IMR-90 (cell line): ENCODE results near the gene ZNF726. TPM values are rescaled to one million over a fixed set of nuclear protein-coding genes. Genes with fewer than 3 reads are reported as not detected.

ENCODE experiments used
- ATAC-seq: fragments of 200-7000 bp; cut with Tn5 transposase; 2 replicates; pipeline ENCODE4 v1.9.1; 2020; ENCODE audit warnings: low read depth, mild to moderate bottlenecking, moderate library complexity
- BruUV-seq: library from RNA; stranded (reverse); fragments of 400-500 nt; replicated peaks from 2 replicates; lab custom pipeline; 2021; lab: Mats Ljungman, UMichigan
- CTCF ChIA-PET: fragments of 300-600 bp; formaldehyde crosslinking; extraction: SDS; loops from one replicate; lab custom pipeline; 2021; ENCODE audit warnings: antibody characterized with exemption; lab: Yijun Ruan, JAX
- POLR2A ChIA-PET: fragments of 300-600 bp; sonication (Branson Sonifier 250); formaldehyde crosslinking; loops from one replicate; lab custom pipeline; 2022; ENCODE audit warnings: antibody characterized with exemption; ENCODE audit not compliant: unreplicated experiment; lab: Charles Lee
- DNase-seq: peaks from one replicate; pipeline ENCODE4 v3.0.0; 2013
- H2AFZ ChIP-seq: replicated peaks from 2 replicates; pipeline ENCODE3; 2013; ENCODE audit warnings: low read length, mild to moderate bottlenecking; ENCODE audit not compliant: poor library complexity
- H2AK5ac ChIP-seq: 2 replicates; pipeline ENCODE4 v1.6.1; 2013; ENCODE audit warnings: low read depth, low read length, inconsistent platforms
- H2AK9ac ChIP-seq: replicated peaks from 2 replicates; pipeline ENCODE3; 2013; ENCODE audit warnings: mild to moderate bottlenecking, low read depth, low read length, moderate library complexity; ENCODE audit not compliant: poor library complexity
- H2BK120ac ChIP-seq: 2 replicates; pipeline ENCODE4 v1.6.1; 2013; ENCODE audit warnings: low read depth, low read length, inconsistent platforms
- H2BK15ac ChIP-seq: 3 replicates; pipeline ENCODE4 v1.6.1; 2013; ENCODE audit warnings: low read depth, low read length, inconsistent platforms
- H2BK20ac ChIP-seq: 2 replicates; pipeline ENCODE4 v1.6.1; 2013; ENCODE audit warnings: low read depth, mild to moderate bottlenecking, inconsistent platforms, low read length, moderate library complexity
- H2BK5ac ChIP-seq: 2 replicates; pipeline ENCODE4 v1.6.1; 2013; ENCODE audit warnings: mild to moderate bottlenecking, low read depth, low read length, inconsistent platforms; ENCODE audit not compliant: poor library complexity, severe bottlenecking
- H3K14ac ChIP-seq: replicated peaks from 2 replicates; pipeline ENCODE4 v1.6.1; 2013; ENCODE audit warnings: low read depth, low read length, inconsistent platforms
- H3K18ac ChIP-seq: 2 replicates; pipeline ENCODE4 v1.6.1; 2013; ENCODE audit warnings: low read depth, low read length, control low read depth
- H3K23ac ChIP-seq: 2 replicates; pipeline ENCODE4 v1.6.1; 2013; ENCODE audit warnings: low read depth, low read length, inconsistent platforms
- H3K27ac ChIP-seq: 2 replicates; pipeline ENCODE4 v1.5.1; 2013; ENCODE audit warnings: mild to moderate bottlenecking, control low read depth, low read length; ENCODE audit not compliant: insufficient read depth
- H3K27me3 ChIP-seq: 2 replicates; pipeline ENCODE4 v1.6.1; 2013; ENCODE audit warnings: low read length; ENCODE audit not compliant: control insufficient read depth, insufficient read depth
- H3K36me3 ChIP-seq: 2 replicates; pipeline ENCODE4 v1.6.1; 2013; ENCODE audit warnings: low read length, mixed read lengths; ENCODE audit not compliant: control insufficient read depth, insufficient read depth
- H3K4ac ChIP-seq: 2 replicates; pipeline ENCODE4 v1.6.1; 2013; ENCODE audit warnings: low read depth, low read length, inconsistent platforms
- H3K4me1 ChIP-seq: 2 replicates; pipeline ENCODE4 v1.6.1; 2013; ENCODE audit warnings: low read length, mixed read lengths; ENCODE audit not compliant: control insufficient read depth, insufficient read depth
- H3K4me2 ChIP-seq: 2 replicates; pipeline ENCODE4 v1.6.1; 2013; ENCODE audit warnings: low read depth, mild to moderate bottlenecking, control low read depth, low read length, moderate library complexity
- H3K4me3 ChIP-seq: 2 replicates; pipeline ENCODE4 v1.5.1; 2013; ENCODE audit warnings: low read depth, mild to moderate bottlenecking, control low read depth, low read length, moderate library complexity; ENCODE audit not compliant: insufficient read depth
- H3K56ac ChIP-seq: 2 replicates; pipeline ENCODE4 v1.6.1; 2013; ENCODE audit warnings: low read length, inconsistent platforms; ENCODE audit not compliant: insufficient read depth; ENCODE audit errors: extremely low read depth
- H3K79me1 ChIP-seq, 2 experiments: 2 replicates each; pipeline ENCODE4 v1.6.1; 2013; ENCODE audit warnings: low read length in 2 of 2, inconsistent platforms in 1 of 2, low read depth in 1 of 2
- H3K9ac ChIP-seq: 2 replicates; pipeline ENCODE4 v1.6.1; 2013; ENCODE audit warnings: low read depth, low read length, control low read depth
- H3K9me1 ChIP-seq: 2 replicates; pipeline ENCODE4 v1.6.1; 2013; ENCODE audit warnings: low read length, inconsistent platforms; ENCODE audit not compliant: insufficient read depth
- H3K9me3 ChIP-seq: 2 replicates; pipeline ENCODE4 v1.6.1; 2013; ENCODE audit warnings: low read length; ENCODE audit not compliant: control insufficient read depth, insufficient read depth
- H4K20me1 ChIP-seq: 2 replicates; pipeline ENCODE4 v1.6.1; 2013; ENCODE audit warnings: low read length, inconsistent platforms; ENCODE audit not compliant: insufficient read depth
- H4K5ac ChIP-seq: 2 replicates; pipeline ENCODE4 v1.6.1; 2013; ENCODE audit warnings: mild to moderate bottlenecking, low read depth, low read length, control low read depth
- H4K8ac ChIP-seq, 2 experiments: 2 replicates each; pipeline ENCODE4 v1.6.1; 2013; ENCODE audit warnings: low read depth in 2 of 2, low read length in 2 of 2, control low read depth in 1 of 2, inconsistent platforms in 1 of 2
- H4K91ac ChIP-seq: 2 replicates; pipeline ENCODE4 v1.6.1; 2013; ENCODE audit warnings: low read depth, low read length, inconsistent platforms; ENCODE audit not compliant: insufficient read depth
- BHLHE40 ChIP-seq: fragments of 150-350 bp; IDR thresholded peaks from 2 replicates; pipeline ENCODE4 v1.6.1; 2016; ENCODE audit warnings: mild to moderate bottlenecking, low read depth, low read length
- CEBPB ChIP-seq: IDR thresholded peaks from 2 replicates; pipeline ENCODE4 v1.6.1; 2012; ENCODE audit warnings: low read depth, low read length, improper control_type of control experiment
- CHD1 ChIP-seq: IDR thresholded peaks from 2 replicates; pipeline ENCODE4 v1.6.1; 2012; ENCODE audit warnings: low read depth, low read length, improper control_type of control experiment
- FOS ChIP-seq: fragments of 150-350 bp; IDR thresholded peaks from 2 replicates; pipeline ENCODE4 v1.6.1; 2016; ENCODE audit warnings: low read depth, low read length
- MAFK ChIP-seq: IDR thresholded peaks from 2 replicates; pipeline ENCODE4 v1.6.1; 2012; ENCODE audit warnings: low read depth, low read length, improper control_type of control experiment
- MAZ ChIP-seq: IDR thresholded peaks from 2 replicates; pipeline ENCODE4 v1.6.1; 2012; ENCODE audit warnings: low read depth, mild to moderate bottlenecking, low read length, improper control_type of control experiment, moderate library complexity, borderline replicate concordance
- MXI1 ChIP-seq: IDR thresholded peaks from 2 replicates; pipeline ENCODE4 v1.6.1; 2012; ENCODE audit warnings: low read depth, mild to moderate bottlenecking, low read length, moderate library complexity, borderline replicate concordance
- NFE2L2 ChIP-seq: fragments of 150-350 bp; IDR thresholded peaks from 2 replicates; pipeline ENCODE4 v1.6.1; 2016; ENCODE audit warnings: low read depth, mild to moderate bottlenecking, low read length
- POLR2A ChIP-seq: IDR thresholded peaks from 2 replicates; pipeline ENCODE4 v1.6.1; 2012; ENCODE audit warnings: mild to moderate bottlenecking, low read depth, low read length
- RAD21 ChIP-seq: IDR thresholded peaks from 2 replicates; pipeline ENCODE4 v1.6.1; 2012; ENCODE audit warnings: low read length, improper control_type of control experiment
- RCOR1 ChIP-seq: IDR thresholded peaks from 2 replicates; pipeline ENCODE4 v1.6.1; 2012; ENCODE audit warnings: mild to moderate bottlenecking, low read length, improper control_type of control experiment; ENCODE audit not compliant: insufficient replicate concordance
- RFX5 ChIP-seq: IDR thresholded peaks from 2 replicates; pipeline ENCODE4 v1.8.0; 2012; ENCODE audit warnings: low read depth, mild to moderate bottlenecking, low read length, moderate library complexity
- SMC3 ChIP-seq: fragments of 150-350 bp; IDR thresholded peaks from 2 replicates; pipeline ENCODE4 v1.6.1; 2016; ENCODE audit warnings: low read depth, mild to moderate bottlenecking, antibody characterized with exemption, low read length, moderate library complexity
- WGBS, 2 experiments: methylation state at CpG; one replicate each; pipeline versions ENCODE4 v1.1.5 to v1.1.7; 2013; ENCODE audit warnings: missing lambda C conversion rate in 2 of 2; ENCODE audit not compliant: insufficient read length in 1 of 2; ENCODE audit errors: extremely low coverage in 2 of 2; 5-methylcytosine and 5-hydroxymethylcytosine counted together
- dilution Hi-C: fragments of 300-500 bp; cut with HindIII; formaldehyde crosslinking; loops from one replicate; pipeline ENCODE4 v1.14.3; 2018; ENCODE audit warnings: low sequenced_read_pairs; ENCODE audit not compliant: unreplicated experiment
- in situ Hi-C: fragments of 300-500 bp; cut with MboI; formaldehyde crosslinking; loops from 3 replicates; pipeline ENCODE4 v1.14.3; 2019; ENCODE audit warnings: low sequenced_read_pairs, inconsistent platforms, mixed read lengths
- intact Hi-C: fragments of 100-400 bp; cut with micrococcal nuclease; formaldehyde crosslinking; loops from 2 replicates; pipeline ENCODE4 v1.10.0; 2022
- polyA plus RNA-seq, 3 experiments: library from polyadenylated mRNA; depleted of rRNA; stranded (reverse); fragments of >200 nt; gene quantifications; 2 replicates each; pipeline ENCODE4 v1.2.3, GENCODE V29; 2012; ENCODE audit warnings: low replicate concordance in 1 of 3
- total RNA-seq: library from RNA; depleted of rRNA; stranded (reverse); fragments of >200 nt; gene quantifications from 2 replicates; pipeline ENCODE4 v1.2.3, GENCODE V29; 2012
- TF ChIP-seq, protein P1 (sequence below): fragments of 150-350 bp; IDR thresholded peaks from 2 replicates; pipeline ENCODE4 v1.6.1; 2017; ENCODE audit warnings: mild to moderate bottlenecking, antibody characterized with exemption, low read length, low read depth
- TF ChIP-seq, protein P2 (sequence below): conservative IDR thresholded peaks from 2 replicates; pipeline ENCODE4 v1.5.1; 2012; ENCODE audit warnings: mild to moderate bottlenecking, low read depth, low read length, improper control_type of control experiment
- TF ChIP-seq, protein P3 (sequence below): fragments of 150-350 bp; IDR thresholded peaks from 2 replicates; pipeline ENCODE4 v1.6.1; 2016; ENCODE audit warnings: low read depth, mild to moderate bottlenecking, low read length, moderate library complexity, borderline replicate concordance

ZNF726 gene
- total and polyA plus RNA-seq, 2 of the 4 experiments (the other 2 are of a cell fraction), result 1.2 to 2.0 TPM

DNA sequence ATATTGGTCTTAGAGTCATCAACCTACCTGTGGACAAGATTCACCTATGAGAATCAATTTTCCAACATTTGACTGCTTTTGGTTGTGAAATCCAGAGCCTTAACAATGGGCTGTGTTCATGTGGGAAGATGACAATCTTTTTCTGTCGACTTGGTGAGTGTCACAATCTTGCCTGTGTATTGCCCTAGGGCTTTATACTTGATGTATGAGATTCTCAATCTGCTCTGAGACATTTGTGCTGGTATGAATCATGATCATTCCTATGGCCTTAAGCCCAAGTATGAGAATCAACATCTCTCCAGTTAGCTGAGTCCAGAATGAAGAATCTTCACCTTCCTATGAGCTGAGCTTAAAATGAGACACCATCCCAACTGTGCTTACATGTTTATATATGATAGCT lies 68.7 kb downstream of the ZNF726 start:
- Histone ChIP-seq H3K9me3 (peaks cover 6% of the 10 kb centered on the region; the same call in 1 of the 2 replicates), H4K91ac (no peak overlapping the region), H2BK120ac (no peak overlapping the region), H2BK20ac (no peak overlapping the region), H3K27me3 (no peaks in the 10 kb centered on the region), H4K5ac (no peak overlapping the region), H2AFZ (no peak overlapping the region), H4K8ac (no peak overlapping the region), H3K56ac (no peak overlapping the region), H3K4me3 (no peak overlapping the region), H2BK5ac (no peak overlapping the region), H2BK15ac (no peak overlapping the region), H4K20me1 (no peaks in the 10 kb centered on the region), H3K14ac (no peak overlapping the region), H3K4me1 (no peaks in the 10 kb centered on the region), H3K23ac (no peak overlapping the region), H3K9ac (no peak overlapping the region), H2AK5ac (no peak overlapping the region), H3K36me3 (no peaks in the 10 kb centered on the region), H3K4ac (no peak overlapping the region), H3K27ac (no peak overlapping the region), H2AK9ac (no peak overlapping the region), H3K4me2 (no peak overlapping the region), H3K79me1 (no peaks in the 10 kb centered on the region), H3K18ac (no peak overlapping the region), H3K9me1 (no peaks in the 10 kb centered on the region)
- intact Hi-C loops, result no loop called here
- no peak for ATAC-seq
- in situ Hi-C loops, result no loop called here
- WGBS, 2 experiments, result 0% methylated on average over 1 of the region's 1 CpG; no CpG with 5 or more reads in 1 of the 2 experiments
- BruUV-seq, result no TSS peak
- POLR2A ChIA-PET, result no interaction called here
- no peak for DNase-seq
- no peak for TF ChIP-seq RFX5
- TF ChIP-seq MAZ, result no peak
- TF ChIP-seq FOS, result no peak
- TF ChIP-seq RAD21, result no peak
- TF ChIP-seq BHLHE40, result no peak
- TF ChIP-seq POLR2A, result no peak
- TF ChIP-seq MAFK, result no peak
- TF ChIP-seq CHD1, result no peak
- TF ChIP-seq MXI1, result no peak
- TF ChIP-seq NFE2L2, result no peak
- TF ChIP-seq, protein P1, sequence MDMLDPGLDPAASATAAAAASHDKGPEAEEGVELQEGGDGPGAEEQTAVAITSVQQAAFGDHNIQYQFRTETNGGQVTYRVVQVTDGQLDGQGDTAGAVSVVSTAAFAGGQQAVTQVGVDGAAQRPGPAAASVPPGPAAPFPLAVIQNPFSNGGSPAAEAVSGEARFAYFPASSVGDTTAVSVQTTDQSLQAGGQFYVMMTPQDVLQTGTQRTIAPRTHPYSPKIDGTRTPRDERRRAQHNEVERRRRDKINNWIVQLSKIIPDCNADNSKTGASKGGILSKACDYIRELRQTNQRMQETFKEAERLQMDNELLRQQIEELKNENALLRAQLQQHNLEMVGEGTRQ, result no peak
- TF ChIP-seq, protein P2, sequence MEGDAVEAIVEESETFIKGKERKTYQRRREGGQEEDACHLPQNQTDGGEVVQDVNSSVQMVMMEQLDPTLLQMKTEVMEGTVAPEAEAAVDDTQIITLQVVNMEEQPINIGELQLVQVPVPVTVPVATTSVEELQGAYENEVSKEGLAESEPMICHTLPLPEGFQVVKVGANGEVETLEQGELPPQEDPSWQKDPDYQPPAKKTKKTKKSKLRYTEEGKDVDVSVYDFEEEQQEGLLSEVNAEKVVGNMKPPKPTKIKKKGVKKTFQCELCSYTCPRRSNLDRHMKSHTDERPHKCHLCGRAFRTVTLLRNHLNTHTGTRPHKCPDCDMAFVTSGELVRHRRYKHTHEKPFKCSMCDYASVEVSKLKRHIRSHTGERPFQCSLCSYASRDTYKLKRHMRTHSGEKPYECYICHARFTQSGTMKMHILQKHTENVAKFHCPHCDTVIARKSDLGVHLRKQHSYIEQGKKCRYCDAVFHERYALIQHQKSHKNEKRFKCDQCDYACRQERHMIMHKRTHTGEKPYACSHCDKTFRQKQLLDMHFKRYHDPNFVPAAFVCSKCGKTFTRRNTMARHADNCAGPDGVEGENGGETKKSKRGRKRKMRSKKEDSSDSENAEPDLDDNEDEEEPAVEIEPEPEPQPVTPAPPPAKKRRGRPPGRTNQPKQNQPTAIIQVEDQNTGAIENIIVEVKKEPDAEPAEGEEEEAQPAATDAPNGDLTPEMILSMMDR, result no peak
- TF ChIP-seq CEBPB, result no peak
- no peak for TF ChIP-seq SMC3
- TF ChIP-seq, protein P3, sequence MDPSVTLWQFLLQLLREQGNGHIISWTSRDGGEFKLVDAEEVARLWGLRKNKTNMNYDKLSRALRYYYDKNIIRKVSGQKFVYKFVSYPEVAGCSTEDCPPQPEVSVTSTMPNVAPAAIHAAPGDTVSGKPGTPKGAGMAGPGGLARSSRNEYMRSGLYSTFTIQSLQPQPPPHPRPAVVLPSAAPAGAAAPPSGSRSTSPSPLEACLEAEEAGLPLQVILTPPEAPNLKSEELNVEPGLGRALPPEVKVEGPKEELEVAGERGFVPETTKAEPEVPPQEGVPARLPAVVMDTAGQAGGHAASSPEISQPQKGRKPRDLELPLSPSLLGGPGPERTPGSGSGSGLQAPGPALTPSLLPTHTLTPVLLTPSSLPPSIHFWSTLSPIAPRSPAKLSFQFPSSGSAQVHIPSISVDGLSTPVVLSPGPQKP, result no peak
- no peak for TF ChIP-seq RCOR1
- CTCF ChIA-PET, result no interaction called here
- dilution Hi-C loops, result no loop called here
